Glutamatergic neuron (in vitro differentiated cells): ENCODE data around the gene CSK. TPM values are rescaled to one million over a fixed set of nuclear protein-coding genes. Genes with fewer than 3 reads are reported as not detected.

ENCODE experiments used
- DNase-seq: peaks from one replicate; pipeline ENCODE4 v3.0.0; 2022
- H3K27ac Mint-ChIP-seq: one replicate; pipeline ENCODE4 v1.8.0; 2020; ENCODE audit warnings: mild to moderate bottlenecking, mixed read lengths, inconsistent platforms; ENCODE audit not compliant: unreplicated experiment
- H3K27me3 Mint-ChIP-seq: one replicate; pipeline ENCODE4 v1.8.0; 2020; ENCODE audit warnings: mild to moderate bottlenecking, moderate library complexity, mixed read lengths, inconsistent platforms; ENCODE audit not compliant: unreplicated experiment
- H3K36me3 Mint-ChIP-seq: one replicate; pipeline ENCODE4 v1.8.0; 2020; ENCODE audit warnings: mild to moderate bottlenecking, mixed read lengths, inconsistent platforms; ENCODE audit not compliant: unreplicated experiment
- H3K4me1 Mint-ChIP-seq: one replicate; pipeline ENCODE4 v1.8.0; 2020; ENCODE audit warnings: mild to moderate bottlenecking, low read depth, mixed read lengths, inconsistent platforms; ENCODE audit not compliant: unreplicated experiment
- H3K4me3 Mint-ChIP-seq: one replicate; pipeline ENCODE4 v1.8.0; 2020; ENCODE audit warnings: mild to moderate bottlenecking, mixed read lengths, inconsistent platforms; ENCODE audit not compliant: unreplicated experiment
- H3K9me3 Mint-ChIP-seq: one replicate; pipeline ENCODE4 v1.8.0; 2020; ENCODE audit warnings: mild to moderate bottlenecking, moderate library complexity, mixed read lengths, inconsistent platforms; ENCODE audit not compliant: unreplicated experiment
- total RNA-seq: library from RNA; stranded (reverse); fragmentation: NEBNext Ultra II Directional; extraction: Animal tissue kit (Norgen Biotek cat#: 25700); gene quantifications from one replicate; pipeline ENCODE4 v1.2.1, GENCODE V29; 2021; ENCODE audit not compliant: unreplicated experiment
- TF ChIP-seq, protein P1 (sequence below): fragments of 200-600 bp; sonication (generic); IDR thresholded peaks from one replicate; pipeline ENCODE4 v1.5.0; 2021; ENCODE audit not compliant: partially characterized antibody, unreplicated experiment

The CSK gene
- total RNA-seq, 1 donor from 2014 or later: 72.6 TPM

DNA sequence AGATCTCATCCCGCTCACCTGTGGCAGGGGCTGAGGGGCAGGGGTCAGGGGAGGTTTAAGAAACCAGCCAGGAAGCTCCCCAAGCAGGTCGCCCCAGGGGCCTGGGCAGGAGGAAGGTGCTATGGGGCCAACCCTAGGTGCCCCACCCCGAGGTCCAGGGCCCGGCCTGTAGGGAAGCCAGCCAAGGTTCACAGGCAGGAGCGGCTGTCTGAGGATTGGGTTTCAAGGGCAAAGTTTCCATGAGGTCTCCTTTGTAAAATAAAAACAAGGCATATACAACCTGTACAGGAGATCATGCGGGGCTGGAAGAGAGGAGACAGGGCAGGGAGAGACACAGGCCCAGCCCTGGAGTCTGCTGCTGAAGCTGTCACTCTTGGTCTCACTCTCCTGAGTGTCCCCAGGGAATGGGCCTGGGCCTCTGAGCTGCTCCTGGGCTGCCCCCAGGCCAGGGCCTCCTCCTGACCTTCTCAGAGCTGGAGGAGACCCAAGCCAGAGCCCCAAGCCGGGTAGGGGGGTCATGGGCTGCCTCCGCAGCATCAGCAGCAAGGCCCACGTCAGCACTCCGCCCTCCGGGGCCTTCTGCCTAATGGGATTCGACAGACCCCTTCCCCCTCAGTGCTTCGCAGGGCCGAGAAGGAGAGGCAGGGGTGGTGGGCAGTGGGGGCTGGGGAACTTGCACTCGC lies 50.1 kb downstream of the CSK start:
- peak overlapping the region; percentile 30 for H3K4me3 Mint-ChIP-seq
- peaks cover 3% of the 10 kb centered on the region for H3K27me3 Mint-ChIP-seq
- H3K36me3 Mint-ChIP-seq: no peaks in the 10 kb centered on the region
- peak; percentile 64 for DNase-seq
- TF ChIP-seq, protein P1, sequence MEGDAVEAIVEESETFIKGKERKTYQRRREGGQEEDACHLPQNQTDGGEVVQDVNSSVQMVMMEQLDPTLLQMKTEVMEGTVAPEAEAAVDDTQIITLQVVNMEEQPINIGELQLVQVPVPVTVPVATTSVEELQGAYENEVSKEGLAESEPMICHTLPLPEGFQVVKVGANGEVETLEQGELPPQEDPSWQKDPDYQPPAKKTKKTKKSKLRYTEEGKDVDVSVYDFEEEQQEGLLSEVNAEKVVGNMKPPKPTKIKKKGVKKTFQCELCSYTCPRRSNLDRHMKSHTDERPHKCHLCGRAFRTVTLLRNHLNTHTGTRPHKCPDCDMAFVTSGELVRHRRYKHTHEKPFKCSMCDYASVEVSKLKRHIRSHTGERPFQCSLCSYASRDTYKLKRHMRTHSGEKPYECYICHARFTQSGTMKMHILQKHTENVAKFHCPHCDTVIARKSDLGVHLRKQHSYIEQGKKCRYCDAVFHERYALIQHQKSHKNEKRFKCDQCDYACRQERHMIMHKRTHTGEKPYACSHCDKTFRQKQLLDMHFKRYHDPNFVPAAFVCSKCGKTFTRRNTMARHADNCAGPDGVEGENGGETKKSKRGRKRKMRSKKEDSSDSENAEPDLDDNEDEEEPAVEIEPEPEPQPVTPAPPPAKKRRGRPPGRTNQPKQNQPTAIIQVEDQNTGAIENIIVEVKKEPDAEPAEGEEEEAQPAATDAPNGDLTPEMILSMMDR: no peak
- peaks cover 5% of the 10 kb centered on the region for H3K9me3 Mint-ChIP-seq
- no peak overlapping the region for H3K27ac Mint-ChIP-seq
- H3K4me1 Mint-ChIP-seq: peaks cover 38% of the 10 kb centered on the region

DNA sequence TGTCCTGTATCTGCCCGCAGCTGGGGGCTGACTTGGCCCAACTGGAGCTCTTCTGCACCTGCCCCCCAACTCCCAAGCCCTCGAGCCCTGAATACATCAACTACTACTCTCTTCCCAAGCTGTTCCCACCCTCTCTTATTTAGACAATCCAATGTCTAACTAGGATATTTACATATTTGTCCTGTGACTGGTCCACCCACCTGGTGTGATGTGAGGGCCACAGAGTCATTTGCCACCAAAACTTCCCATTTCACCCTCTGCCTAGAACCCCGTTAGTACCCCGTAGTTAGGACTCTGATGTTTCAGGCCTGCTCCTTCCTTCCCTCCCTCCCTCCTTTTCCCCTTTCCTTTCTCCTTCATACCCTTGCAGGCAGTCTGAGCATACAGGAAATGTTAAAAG lies 50.9 kb downstream of the CSK start:
- no peaks in the 10 kb centered on the region for H3K36me3 Mint-ChIP-seq
- TF ChIP-seq, protein P1: no peak
- DNase-seq: no peak
- H3K4me1 Mint-ChIP-seq: peaks cover 42% of the 10 kb centered on the region
- H3K9me3 Mint-ChIP-seq: peaks cover 5% of the 10 kb centered on the region
- peak overlapping the region; percentile 47 for H3K4me3 Mint-ChIP-seq
- peaks cover 3% of the 10 kb centered on the region for H3K27me3 Mint-ChIP-seq
- peak overlapping the region; percentile 18 for H3K27ac Mint-ChIP-seq

DNA sequence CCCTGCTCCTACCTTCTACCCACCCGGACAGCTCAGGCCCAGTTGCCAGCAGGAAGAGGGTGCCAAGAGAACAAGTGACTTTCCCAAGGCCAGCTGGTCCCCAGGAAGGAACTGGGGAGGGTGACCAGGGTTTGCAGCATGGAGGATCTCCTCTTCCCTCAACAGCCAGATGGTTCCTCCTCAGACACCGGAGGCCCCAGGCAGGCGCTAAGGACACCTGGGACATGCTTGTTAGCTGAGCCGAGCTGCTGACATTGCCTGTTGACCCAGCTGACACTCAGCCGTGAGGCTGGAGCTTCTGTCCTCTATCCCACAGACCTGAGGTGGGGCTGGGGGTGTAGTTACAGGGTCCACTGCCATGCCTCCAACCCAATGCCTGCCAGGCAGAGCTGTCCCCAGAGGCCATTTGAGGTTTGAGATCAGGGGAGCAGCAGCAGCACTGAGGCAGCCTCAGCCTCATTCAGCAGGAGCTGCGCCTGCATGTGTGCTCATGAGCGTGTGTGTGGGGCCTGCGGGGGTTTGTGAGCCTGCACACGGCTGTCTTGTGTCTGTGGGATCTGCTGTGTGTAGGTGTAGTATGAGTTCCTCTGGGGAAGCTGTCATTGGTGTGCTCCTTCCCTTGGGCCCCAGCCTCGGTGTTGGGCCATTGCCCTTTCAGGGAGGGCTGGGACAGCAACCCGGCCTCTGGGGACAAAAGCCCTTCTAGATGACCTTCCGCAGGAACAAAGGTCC lies 51.7 kb downstream of the CSK start:
- Mint-ChIP-seq H3K27ac (peak overlapping the region; percentile 52), H3K4me3 (no peak overlapping the region), H3K9me3 (peaks cover 5% of the 10 kb centered on the region), H3K27me3 (peaks cover 3% of the 10 kb centered on the region), H3K36me3 (no peaks in the 10 kb centered on the region), H3K4me1 (peaks cover 37% of the 10 kb centered on the region)
- TF ChIP-seq, protein P1: no peak
- peak; percentile 48 for DNase-seq

DNA sequence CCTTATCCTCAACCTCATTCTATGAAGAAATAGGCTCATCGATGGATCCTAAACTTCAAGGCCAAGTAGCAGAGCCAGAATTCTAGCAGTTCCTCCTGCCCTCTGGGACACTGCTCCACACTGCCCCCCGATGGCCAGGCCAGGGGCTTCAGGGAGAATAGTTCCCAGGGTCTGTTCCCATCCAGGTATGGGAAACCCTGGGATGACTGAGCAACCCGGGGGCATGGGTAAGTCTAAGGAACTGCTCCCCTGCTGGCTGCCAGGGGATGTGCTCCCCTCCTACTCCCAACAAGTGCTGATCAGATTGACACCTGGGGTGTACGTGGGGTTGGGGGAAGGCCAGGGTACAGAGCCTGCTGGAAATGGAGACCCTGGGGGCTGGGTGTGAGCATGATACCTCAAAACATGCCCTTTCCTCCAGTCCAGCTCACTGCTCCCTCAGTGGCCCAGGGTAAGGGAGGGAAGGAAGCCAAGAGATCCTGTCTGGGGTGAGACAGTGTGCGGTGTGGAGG lies 53.5 kb downstream of the CSK start:
- Mint-ChIP-seq H3K9me3 (peaks cover 4% of the 10 kb centered on the region), H3K36me3 (no peaks in the 10 kb centered on the region), H3K4me1 (peaks cover 28% of the 10 kb centered on the region), H3K27me3 (peaks cover 3% of the 10 kb centered on the region), H3K27ac (no peak overlapping the region), H3K4me3 (peak overlapping the region; percentile 13)
- DNase-seq: peak; percentile 83
- TF ChIP-seq, protein P1: peak; percentile 80

DNA sequence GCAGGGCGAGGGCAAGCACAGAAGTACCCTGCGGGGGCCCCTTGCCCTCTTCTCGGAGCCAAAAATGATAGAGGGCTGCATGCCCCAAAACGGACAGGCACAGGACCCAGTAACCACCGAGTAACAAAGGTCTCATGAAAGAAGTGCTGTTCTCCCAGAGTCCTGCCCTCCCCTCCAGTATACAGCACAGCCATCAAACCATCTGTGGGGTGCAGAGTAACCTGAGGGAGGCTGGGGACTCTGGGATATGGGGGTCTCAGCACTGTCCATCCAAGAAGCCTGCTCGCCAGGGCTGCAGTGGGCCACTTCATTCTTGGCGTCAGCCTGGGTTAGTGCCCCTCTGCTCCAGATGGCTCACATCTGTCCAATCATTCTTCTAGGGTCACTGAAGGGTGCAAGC lies 55.0 kb downstream of the CSK start:
- H3K4me3 Mint-ChIP-seq: no peak overlapping the region
- H3K27ac Mint-ChIP-seq: peak overlapping the region; percentile 72
- TF ChIP-seq, protein P1: no peak
- H3K36me3 Mint-ChIP-seq: no peaks in the 10 kb centered on the region
- DNase-seq: no peak
- H3K9me3 Mint-ChIP-seq: peaks cover 6% of the 10 kb centered on the region
- H3K27me3 Mint-ChIP-seq: peaks cover 9% of the 10 kb centered on the region
- peaks cover 22% of the 10 kb centered on the region for H3K4me1 Mint-ChIP-seq
